GM19467 (cell line): ENCODE data around the gene LRRC8E.
"Not testable (repeated sequence)": the region's sequence is repeated elsewhere in the genome, so short reads cannot be mapped to it uniquely, and the experiment has no call there.

ENCODE experiments used
- ATAC-seq: cut with Tn5 transposase; IDR thresholded peaks from one replicate; pipeline ENCODE4 v1.9.1; 2021; ENCODE audit warnings: mild to moderate bottlenecking, moderate library complexity; ENCODE audit not compliant: unreplicated experiment

The LRRC8E gene

DNA sequence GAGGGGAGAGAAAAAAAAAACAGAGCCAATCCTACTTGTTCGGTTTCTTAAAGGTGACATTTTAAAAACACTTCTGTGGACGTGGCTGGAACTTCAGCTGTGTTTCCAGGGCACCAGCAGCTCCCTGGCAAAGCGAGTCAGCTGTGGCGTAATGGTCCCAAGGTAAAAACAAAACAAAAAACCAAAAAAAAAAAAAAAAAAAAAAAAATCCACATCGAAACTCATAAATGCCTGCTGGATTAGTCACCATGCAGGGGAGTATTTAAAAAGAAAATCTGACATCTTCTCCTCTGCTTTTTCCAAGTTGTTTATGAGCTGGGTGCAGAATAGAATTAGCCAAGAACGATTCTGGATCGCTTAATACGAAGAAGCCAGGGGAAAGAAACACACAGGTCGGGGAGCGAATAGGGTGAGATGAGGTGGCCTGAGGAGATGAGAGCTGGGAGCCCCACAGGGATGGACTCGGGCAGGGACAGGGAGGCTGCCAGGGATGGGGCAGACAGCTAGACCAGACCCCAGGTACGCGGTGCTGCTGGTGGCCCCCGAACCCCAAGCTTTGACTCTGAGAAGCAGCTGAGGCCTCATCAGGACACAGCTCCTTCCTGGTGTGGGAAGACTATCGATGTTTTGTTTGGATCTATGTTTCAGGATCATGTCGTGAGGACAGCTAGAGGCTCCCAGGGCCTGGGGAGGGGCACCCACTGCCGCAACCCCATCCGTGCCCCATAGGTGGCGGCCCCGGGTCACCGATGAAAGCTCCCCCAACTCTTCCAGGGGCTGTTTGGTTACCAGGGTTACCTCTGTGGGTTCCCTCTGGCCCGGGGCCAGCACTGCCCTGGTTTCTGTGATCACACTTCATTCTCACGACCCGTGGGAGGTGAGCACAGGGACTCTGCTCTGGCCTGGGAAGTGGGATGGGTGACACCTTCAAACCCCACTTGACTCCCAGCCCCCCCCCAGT is 40.7 kb downstream of the LRRC8E start:
- ATAC-seq, result no peak

DNA sequence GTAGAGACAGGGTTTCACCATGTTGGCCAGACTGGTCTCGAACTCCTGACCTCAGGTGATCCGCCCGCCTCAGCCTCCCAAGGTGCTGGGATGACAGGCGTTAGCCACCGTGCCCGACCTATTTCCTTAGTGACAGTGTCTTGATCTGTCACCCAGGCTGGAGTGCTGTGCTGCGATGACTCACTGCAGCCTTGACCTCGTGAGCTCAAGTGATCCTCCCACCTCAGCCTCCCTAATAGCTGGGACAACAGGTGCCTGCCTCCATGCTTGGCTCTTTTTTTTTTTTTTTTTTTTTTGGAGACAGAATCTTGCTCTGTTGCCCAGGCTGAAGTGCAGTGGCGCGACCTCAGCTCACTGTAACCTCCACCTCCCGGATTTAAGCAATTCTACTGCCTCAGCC is 41.7 kb downstream of the LRRC8E start:
- not testable (repeated sequence) for ATAC-seq

- ATAC-seq, result no peak
These were observed 42.5 kb downstream of the LRRC8E start for GRCh38 chr19:7930765-7931164.

GRCh38 chr19:7931221-7932061 is 43.1 kb downstream of the LRRC8E start:
- no peak for ATAC-seq

DNA sequence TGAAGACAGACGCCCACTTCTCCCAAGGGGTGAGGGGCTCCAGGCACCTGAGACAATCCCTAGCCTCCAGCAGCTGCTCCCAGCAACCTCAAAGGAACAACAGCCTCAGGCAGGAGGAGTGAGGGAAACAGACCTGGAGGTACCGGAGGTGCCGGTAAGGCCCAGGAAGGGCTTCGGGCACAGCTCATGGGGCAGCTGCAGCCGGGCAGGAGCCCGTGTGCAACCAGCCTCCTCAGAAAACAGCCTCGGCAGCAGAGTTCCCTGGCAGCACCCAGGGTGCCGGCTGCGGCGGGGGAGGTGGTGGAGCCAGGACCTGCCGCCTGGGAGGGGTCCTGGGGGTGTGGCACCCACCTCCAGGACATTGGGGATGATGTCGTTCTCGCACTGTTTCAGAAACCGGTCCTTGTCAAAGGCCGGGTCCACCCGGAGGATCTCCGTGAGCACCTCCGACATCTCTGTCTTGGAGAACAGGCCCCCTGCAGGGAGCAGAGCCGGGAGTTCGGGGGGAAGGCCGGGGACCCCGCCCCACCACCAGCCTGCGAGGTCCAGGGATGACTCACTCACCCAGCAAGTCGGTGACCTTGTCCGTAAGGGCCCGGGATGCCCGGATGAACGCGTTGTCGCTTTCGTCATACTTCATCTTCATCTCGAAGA is 44.1 kb downstream of the LRRC8E start:
- no peak for ATAC-seq

DNA sequence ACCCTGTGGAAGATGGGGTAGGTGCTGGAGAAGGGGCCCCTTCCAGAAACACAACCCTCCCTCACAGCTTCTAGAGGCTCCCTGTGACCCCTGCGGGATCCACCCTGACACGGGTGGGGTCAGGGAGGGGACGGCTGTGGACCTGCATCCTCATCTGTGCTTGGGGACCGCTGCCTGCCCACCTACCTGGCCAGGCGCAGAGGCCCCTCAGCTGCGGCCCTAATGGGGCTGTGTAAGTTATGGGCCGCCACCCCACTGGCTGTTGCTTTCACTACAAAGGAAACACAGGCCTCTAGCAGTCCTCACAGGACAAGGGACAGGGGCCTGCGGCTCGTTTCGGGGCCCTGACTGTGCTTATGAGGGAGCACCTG is 44.6 kb downstream of the LRRC8E start:
- ATAC-seq, result no peak

DNA sequence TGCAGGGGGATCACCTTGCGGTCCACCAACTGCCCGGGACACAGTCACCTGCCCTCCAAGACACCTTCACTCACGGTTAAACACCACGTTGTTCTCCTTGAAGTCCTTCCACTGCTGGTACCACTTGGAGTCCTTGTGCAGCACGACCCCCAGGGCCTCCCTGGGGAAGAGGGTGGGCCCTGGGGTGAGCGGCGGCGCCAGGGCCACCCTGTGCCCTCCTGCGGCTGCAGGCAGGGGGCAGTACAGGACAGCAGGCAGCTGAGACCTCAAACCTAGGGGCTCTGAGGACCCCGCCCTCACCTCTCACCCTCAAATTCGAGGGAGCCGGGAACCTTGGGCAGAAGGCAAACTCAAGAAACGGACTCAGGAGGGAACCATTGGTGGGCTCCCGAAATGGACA is 45.1 kb downstream of the LRRC8E start:
- ATAC-seq, result no peak

DNA sequence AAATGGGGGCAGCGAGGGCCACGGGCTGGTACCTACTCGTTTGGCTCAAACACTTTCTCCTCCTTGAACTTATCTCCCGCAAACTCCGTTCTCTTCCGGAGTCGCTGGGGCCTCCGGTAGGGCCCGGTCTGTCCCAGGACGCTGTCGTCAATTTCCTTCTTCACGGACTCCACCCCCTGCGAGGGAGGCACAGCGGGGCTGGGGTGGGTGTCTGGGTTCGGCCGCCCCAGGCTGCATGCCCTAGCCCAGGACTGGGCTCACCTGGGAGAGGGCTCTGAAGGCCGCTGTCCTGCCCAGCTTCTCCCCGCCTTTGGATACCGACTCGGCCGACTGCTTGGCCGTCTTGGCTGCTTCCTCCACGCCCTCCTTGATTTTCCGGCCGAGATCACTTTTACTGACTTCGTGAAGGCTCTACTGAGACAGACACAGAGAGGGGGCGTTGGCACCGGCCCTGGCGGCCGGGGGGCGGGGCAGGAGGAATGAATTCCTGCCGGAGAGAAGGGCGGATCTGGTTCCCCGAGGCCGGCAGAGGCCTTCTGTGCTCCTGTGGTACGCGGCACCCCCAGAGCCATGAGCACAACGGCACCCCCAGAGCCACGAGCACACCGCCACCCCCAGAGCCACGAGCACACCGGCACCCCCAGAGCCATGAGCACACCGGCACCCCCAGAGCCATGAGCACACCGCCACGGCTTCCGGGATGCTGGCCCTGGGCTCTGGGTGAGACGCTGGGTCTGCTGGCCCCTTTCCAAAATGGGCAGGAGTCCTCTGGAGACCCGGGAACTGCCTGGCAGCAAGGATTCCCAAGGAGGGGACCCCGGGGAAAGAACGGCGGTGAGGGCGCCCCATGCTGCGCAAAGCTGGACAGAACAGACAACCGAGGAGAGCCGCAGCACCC is 45.8 kb downstream of the LRRC8E start:
- no peak for ATAC-seq

GRCh38 chr19:7934766-7935165 is 46.5 kb downstream of the LRRC8E start:
- no peak for ATAC-seq

DNA sequence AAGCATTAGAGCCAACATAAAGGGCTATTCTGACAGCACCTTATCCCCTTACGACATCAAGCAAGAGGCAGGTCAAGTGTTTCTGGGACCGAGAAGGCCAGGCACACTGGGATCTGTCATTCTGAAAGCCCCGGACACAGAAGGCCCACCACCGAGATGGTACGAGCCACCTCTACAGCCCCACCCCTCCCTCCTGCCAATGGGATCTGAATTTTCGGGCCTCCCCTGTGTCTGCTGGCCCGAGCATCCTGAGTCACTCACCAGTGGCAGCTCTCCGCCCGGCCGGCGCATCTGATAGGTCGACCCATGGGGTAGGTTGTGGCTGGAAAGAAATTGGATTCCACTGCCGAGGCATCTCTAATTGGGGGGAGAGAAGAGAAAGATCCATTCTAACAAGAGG is 52.5 kb downstream of the LRRC8E start:
- no peak for ATAC-seq

DNA sequence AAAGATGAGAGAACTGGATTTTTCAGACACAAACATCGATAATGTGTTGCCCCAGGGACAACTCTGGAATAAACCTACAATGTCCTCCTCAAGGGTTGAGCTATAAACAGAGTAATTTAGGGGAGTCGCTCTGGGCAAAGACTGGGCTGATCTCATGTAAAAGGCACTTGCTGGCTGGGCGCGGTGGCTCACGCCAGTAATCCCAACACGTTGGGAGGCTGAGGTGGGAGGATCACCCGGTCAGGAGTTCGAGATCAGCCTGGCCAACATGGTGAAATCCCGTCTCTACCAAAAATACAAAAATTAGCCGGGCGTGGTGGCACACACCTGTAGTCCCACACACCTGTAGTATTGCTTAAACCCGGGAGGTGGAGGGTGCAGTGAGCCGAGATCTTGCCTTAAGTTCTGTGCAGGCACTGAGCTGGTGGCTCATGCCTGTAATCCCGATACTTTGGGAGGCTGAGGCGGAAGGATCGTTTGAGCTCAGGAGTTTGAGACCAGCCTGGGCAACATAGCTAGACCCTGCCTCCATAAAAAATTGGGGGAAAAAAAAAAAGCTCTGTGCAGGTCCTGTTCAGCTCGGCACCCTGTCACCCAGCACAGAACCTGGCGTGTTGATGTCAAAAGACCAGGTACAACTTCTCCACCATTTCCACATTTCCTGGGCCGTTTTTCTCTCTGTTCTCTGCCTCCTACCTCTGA is 53.7 kb downstream of the LRRC8E start:
- ATAC-seq, result no peak

- no peak for ATAC-seq
These were observed 54.7 kb downstream of the LRRC8E start for GRCh38 chr19:7942981-7943443.

- peak; percentile 91 for ATAC-seq
These were observed 55.3 kb downstream of the LRRC8E start, which contains the start of gene TIMM44 for GRCh38 chr19:7943444-7944176. Gene TIMM44 (minus strand): TSS chr19:7943666. CDS start chr19:7943651, 15 bp downstream.

DNA sequence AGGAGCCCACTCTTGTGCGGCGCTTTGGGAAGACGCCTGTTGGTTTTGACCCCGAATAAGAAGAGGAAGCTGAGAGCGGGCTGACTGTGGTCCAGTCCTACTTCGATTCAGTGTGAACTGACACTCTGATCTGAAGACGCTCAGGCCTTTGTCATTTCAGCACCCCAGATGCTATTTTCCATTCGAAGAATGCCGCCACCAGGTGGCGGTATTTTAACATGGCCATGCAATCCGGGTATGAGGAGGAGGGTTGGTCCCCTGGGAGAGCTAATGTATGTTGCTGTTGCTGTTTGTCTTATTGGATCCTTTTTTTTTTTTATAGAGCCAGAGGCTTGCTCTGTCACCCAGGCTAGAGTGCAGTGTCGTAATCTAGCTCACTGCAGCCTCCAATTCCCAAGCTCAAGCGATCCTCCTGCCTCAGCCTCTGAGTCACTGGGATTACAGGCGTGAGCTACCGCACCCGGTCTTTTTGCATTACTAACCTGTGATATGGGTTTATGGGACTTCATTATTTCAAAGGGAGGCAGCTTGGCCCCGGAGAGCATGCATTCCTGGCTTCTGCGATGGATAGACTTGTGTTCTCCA is 56.0 kb downstream of the LRRC8E start:
- ATAC-seq, result peak; percentile 20

- ATAC-seq, result no peak
These were observed 59.6 kb downstream of the LRRC8E start for GRCh38 chr19:7947939-7948338.
